HEK293 (cell line): ENCODE measurements around the gene ADAMTS12.

Experiments used
- CTCF ChIA-PET: fragments of 350-600 bp; formaldehyde crosslinking; extraction: SDS; loops from one replicate; lab custom pipeline; 2021; ENCODE audit warnings: antibody characterized with exemption; lab: Yijun Ruan, JAX
- POLR2A ChIA-PET: fragments of 300-600 bp; formaldehyde crosslinking; extraction: SDS; loops from one replicate; lab custom pipeline; 2020; ENCODE audit warnings: antibody characterized with exemption, inconsistent platforms; lab: Yijun Ruan, JAX
- H3K27ac ChIP-seq: fragments of 200-500 bp; sonication (Bioruptor generic); 2 replicates; pipeline ENCODE4 v1.5.1; 2014; ENCODE audit warnings: low read depth, low read length, control low read depth, inconsistent platforms; ENCODE audit errors: extremely low read depth
- H3K36me3 ChIP-seq, 2 experiments: fragments of 200-500 bp in 1 of 2; sonication (Bioruptor generic) in 1 of 2; 1 replicate in 1 of 2; 2 replicates in 1 of 2; pipeline ENCODE4 v1.5.1; 2014 to 2017; ENCODE audit warnings: inconsistent platforms in 2 of 2, low read length in 2 of 2; ENCODE audit not compliant: control insufficient read depth in 2 of 2, insufficient read depth in 1 of 2
- H3K4me1 ChIP-seq: fragments of 200-500 bp; sonication (Bioruptor generic); 2 replicates; pipeline ENCODE4 v1.5.1; 2014; ENCODE audit warnings: mild to moderate bottlenecking, low read length, inconsistent platforms; ENCODE audit not compliant: control insufficient read depth, insufficient read depth
- H3K4me3 ChIP-seq: 2 replicates; pipeline ENCODE4 v1.5.1; 2011; ENCODE audit warnings: low read depth, mild to moderate bottlenecking, control low read depth, low read length, moderate library complexity
- H3K9me3 ChIP-seq: fragments of 200-500 bp; sonication (Bioruptor generic); 2 replicates; pipeline ENCODE4 v1.5.1; 2014; ENCODE audit warnings: low read depth, low read length, inconsistent platforms; ENCODE audit not compliant: control insufficient read depth, insufficient read depth
- KLF8 ChIP-seq: fragments of 450-650 bp; formaldehyde crosslinking; IDR thresholded peaks from 2 replicates; pipeline ENCODE4 v1.5.1; 2016; ENCODE audit warnings: missing biosample characterization, missing genetic modification characterization
- MEIS1 ChIP-seq: sonication (generic); formaldehyde crosslinking; IDR thresholded peaks from 2 replicates; pipeline ENCODE4 v1.8.1; 2022; ENCODE audit warnings: missing genetic modification reagents, mild to moderate bottlenecking, borderline replicate concordance
- MYNN ChIP-seq: fragments of 450-650 bp; formaldehyde crosslinking; IDR thresholded peaks from 2 replicates; pipeline ENCODE4 v1.5.1; 2016; ENCODE audit warnings: missing biosample characterization, missing genetic modification characterization, borderline replicate concordance
- PRDM10 ChIP-seq: fragments of 450-650 bp; formaldehyde crosslinking; IDR thresholded peaks from 2 replicates; pipeline ENCODE4 v1.5.1; 2016; ENCODE audit warnings: missing biosample characterization, missing genetic modification characterization
- RBAK ChIP-seq: fragments of 450-650 bp; formaldehyde crosslinking; IDR thresholded peaks from 2 replicates; pipeline ENCODE4 v1.5.1; 2016; ENCODE audit warnings: missing biosample characterization, missing genetic modification characterization
- ZBTB20 ChIP-seq: fragments of 450-650 bp; formaldehyde crosslinking; IDR thresholded peaks from 2 replicates; pipeline ENCODE4 v1.5.1; 2016; ENCODE audit warnings: missing biosample characterization, missing genetic modification characterization
- ZBTB21 ChIP-seq: fragments of 450-650 bp; formaldehyde crosslinking; IDR thresholded peaks from 2 replicates; pipeline ENCODE4 v1.5.1; 2017; ENCODE audit warnings: missing biosample characterization, missing genetic modification characterization
- ZNF138 ChIP-seq: fragments of 450-650 bp; formaldehyde crosslinking; IDR thresholded peaks from 2 replicates; pipeline ENCODE4 v1.5.1; 2016; ENCODE audit warnings: missing biosample characterization, missing genetic modification characterization, borderline replicate concordance
- ZNF292 ChIP-seq: fragments of 450-650 bp; formaldehyde crosslinking; IDR thresholded peaks from 2 replicates; pipeline ENCODE4 v1.5.1; 2016; ENCODE audit warnings: low read depth, missing biosample characterization, missing genetic modification characterization, borderline replicate concordance
- ZNF416 ChIP-seq: fragments of 450-650 bp; formaldehyde crosslinking; IDR thresholded peaks from 2 replicates; pipeline ENCODE4 v1.5.1; 2016; ENCODE audit warnings: missing biosample characterization, missing genetic modification characterization
- ZNF510 ChIP-seq: fragments of 450-650 bp; formaldehyde crosslinking; IDR thresholded peaks from 2 replicates; pipeline ENCODE4 v1.5.1; 2018; ENCODE audit warnings: mild to moderate bottlenecking, missing genetic modification characterization, missing biosample characterization; ENCODE audit not compliant: insufficient replicate concordance
- ZNF580 ChIP-seq: fragments of 450-650 bp; formaldehyde crosslinking; IDR thresholded peaks from 2 replicates; pipeline ENCODE4 v1.5.1; 2016; ENCODE audit warnings: missing biosample characterization, missing genetic modification characterization
- ZNF626 ChIP-seq: fragments of 450-650 bp; sonication (Bioruptor Pico); formaldehyde crosslinking; IDR thresholded peaks from 2 replicates; pipeline ENCODE4 v1.5.1; 2018; ENCODE audit warnings: missing biosample characterization, missing genetic modification characterization, inconsistent platforms
- ZNF776 ChIP-seq: fragments of 450-650 bp; formaldehyde crosslinking; IDR thresholded peaks from 2 replicates; pipeline ENCODE4 v1.5.0; 2017; ENCODE audit warnings: missing biosample characterization, missing genetic modification characterization, borderline replicate concordance
- ZNF791 ChIP-seq: fragments of 450-650 bp; formaldehyde crosslinking; IDR thresholded peaks from 2 replicates; pipeline ENCODE4 v1.5.1; 2016; ENCODE audit warnings: missing biosample characterization, missing genetic modification characterization
- TF ChIP-seq, protein P1 (sequence below): fragments of 450-650 bp; formaldehyde crosslinking; IDR thresholded peaks from 2 replicates; pipeline ENCODE4 v1.5.1; 2016; ENCODE audit warnings: missing biosample characterization, missing genetic modification characterization, borderline replicate concordance
- TF ChIP-seq, protein P2 (sequence below): fragments of 450-650 bp; formaldehyde crosslinking; IDR thresholded peaks from 2 replicates; pipeline ENCODE4 v1.5.1; 2016; ENCODE audit warnings: missing biosample characterization, missing genetic modification characterization
- TF ChIP-seq, protein P3 (sequence below): fragments of 450-650 bp; formaldehyde crosslinking; IDR thresholded peaks from 2 replicates; pipeline ENCODE4 v1.5.1; 2016; ENCODE audit warnings: missing biosample characterization, missing genetic modification characterization

ADAMTS12 gene

GRCh38 chr5:33611877-33612276 lies 279.9 kb downstream of the ADAMTS12 start:
- POLR2A ChIA-PET: interaction anchor here (0.6 kb wide), 1 partner anchor 171 kb away, joined by 3 read pairs; no protein-coding TSS in a partner anchor
- no peaks in the 10 kb centered on the region for H3K36me3 ChIP-seq
- H3K9me3 ChIP-seq: no peaks in the 10 kb centered on the region
- CTCF ChIA-PET: interaction anchor here (0.7 kb wide), 1 partner anchor 31 kb away, joined by 3 read pairs; no protein-coding TSS in a partner anchor
- TF ChIP-seq ZNF292 (no peak), ZNF138 (tag by site-specific recombination) (no peak), MEIS1 (CRISPR knock-in tag) (no peak)
- no peaks in the 10 kb centered on the region for H3K4me1 ChIP-seq
- no peak overlapping the region for H3K27ac ChIP-seq
- no peak overlapping the region for H3K4me3 ChIP-seq

DNA sequence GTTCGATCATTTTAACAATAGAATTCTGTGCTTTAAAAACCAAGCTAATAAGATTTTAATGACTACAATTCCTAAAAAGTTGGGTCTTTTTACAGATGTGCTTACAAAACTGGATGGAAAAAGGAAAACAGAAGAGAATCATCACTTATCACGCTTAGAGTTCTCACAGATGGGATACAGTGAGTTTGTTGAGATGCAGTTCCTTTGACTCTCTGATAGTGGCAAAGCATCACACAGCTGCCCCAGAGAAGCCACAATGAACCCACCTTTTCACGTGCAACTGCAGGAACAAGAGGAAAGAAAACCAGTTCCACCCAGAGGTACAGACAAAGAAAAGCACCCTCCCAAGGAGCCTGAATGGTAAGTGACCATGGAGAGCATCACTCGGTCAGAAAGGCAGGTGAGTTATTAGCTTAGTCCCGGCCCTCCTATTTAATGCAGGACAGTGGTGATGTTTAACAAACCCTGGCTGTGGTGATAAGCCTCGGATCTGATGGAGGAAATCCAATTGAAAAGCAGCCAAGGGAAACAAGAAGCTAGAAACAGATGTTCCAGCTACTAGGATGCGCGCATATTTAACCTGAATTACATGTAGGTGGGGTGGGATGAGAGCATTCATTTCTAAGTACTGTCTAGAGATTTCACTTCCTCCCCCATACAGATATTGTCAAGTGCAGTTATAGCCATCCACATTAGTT lies 283.3 kb downstream of the ADAMTS12 start:
- no peaks in the 10 kb centered on the region for H3K9me3 ChIP-seq
- TF ChIP-seq, protein P1, sequence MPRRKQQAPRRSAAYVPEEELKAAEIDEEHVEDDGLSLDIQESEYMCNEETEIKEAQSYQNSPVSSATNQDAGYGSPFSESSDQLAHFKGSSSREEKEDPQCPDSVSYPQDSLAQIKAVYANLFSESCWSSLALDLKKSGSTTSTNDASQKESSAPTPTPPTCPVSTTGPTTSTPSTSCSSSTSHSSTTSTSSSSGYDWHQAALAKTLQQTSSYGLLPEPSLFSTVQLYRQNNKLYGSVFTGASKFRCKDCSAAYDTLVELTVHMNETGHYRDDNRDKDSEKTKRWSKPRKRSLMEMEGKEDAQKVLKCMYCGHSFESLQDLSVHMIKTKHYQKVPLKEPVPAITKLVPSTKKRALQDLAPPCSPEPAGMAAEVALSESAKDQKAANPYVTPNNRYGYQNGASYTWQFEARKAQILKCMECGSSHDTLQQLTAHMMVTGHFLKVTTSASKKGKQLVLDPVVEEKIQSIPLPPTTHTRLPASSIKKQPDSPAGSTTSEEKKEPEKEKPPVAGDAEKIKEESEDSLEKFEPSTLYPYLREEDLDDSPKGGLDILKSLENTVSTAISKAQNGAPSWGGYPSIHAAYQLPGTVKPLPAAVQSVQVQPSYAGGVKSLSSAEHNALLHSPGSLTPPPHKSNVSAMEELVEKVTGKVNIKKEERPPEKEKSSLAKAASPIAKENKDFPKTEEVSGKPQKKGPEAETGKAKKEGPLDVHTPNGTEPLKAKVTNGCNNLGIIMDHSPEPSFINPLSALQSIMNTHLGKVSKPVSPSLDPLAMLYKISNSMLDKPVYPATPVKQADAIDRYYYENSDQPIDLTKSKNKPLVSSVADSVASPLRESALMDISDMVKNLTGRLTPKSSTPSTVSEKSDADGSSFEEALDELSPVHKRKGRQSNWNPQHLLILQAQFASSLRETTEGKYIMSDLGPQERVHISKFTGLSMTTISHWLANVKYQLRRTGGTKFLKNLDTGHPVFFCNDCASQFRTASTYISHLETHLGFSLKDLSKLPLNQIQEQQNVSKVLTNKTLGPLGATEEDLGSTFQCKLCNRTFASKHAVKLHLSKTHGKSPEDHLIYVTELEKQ: no peak
- no peak for TF ChIP-seq PRDM10
- no peak for TF ChIP-seq ZNF776 (tag by site-specific recombination)
- no peak for TF ChIP-seq ZNF791
- no peak for TF ChIP-seq ZNF580 (tag by site-specific recombination)
- TF ChIP-seq, all 188 proteins: peak for 0
- Histone ChIP-seq H3K4me1 (no peaks in the 10 kb centered on the region), H3K36me3 (no peaks in the 10 kb centered on the region), H3K27ac (no peak overlapping the region), H3K4me3 (no peak overlapping the region)
- CTCF ChIA-PET: interaction anchor here (0.6 to 1.5 kb wide), 3 partner anchors 19 to 1018 kb away, joined by 4 to 8 read pairs (median 5); no protein-coding TSS in a partner anchor
- POLR2A ChIA-PET: no interaction called here

DNA sequence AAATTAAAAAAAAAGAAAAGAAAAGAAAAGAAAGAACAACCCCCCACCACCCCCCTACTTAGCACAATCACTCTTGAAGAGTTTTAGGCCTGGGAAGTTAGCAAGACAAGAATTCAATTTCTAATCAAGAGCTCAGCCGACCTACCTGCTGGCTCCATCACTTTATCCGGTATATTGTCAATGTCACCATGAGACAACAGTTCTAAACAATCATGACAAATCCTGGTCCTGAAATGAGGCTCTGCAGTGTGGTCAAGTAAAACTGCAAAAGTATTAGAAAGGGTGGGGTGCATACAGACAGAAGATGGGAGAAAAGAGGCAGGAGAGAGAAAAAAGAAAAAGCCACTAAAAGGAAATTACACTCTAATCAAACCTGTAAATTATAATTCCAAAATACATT lies 287.3 kb downstream of the ADAMTS12 start:
- no peak overlapping the region for H3K4me3 ChIP-seq
- H3K9me3 ChIP-seq: no peaks in the 10 kb centered on the region
- CTCF ChIA-PET: interaction anchor here (3.3 kb wide), 1 partner anchor 16 kb away, joined by 14 read pairs; no protein-coding TSS in a partner anchor
- POLR2A ChIA-PET: no interaction called here
- no peaks in the 10 kb centered on the region for H3K4me1 ChIP-seq
- no peaks in the 10 kb centered on the region for H3K36me3 ChIP-seq
- H3K27ac ChIP-seq: no peak overlapping the region
- no peak for TF ChIP-seq KLF8 (tag by site-specific recombination)
- TF ChIP-seq ZNF416: no peak
- TF ChIP-seq RBAK: no peak
- no peak for TF ChIP-seq MYNN (tag by site-specific recombination)
- TF ChIP-seq ZNF626 (tag by site-specific recombination): no peak
- no peak for TF ChIP-seq ZBTB21 (tag by site-specific recombination)
- no peak for TF ChIP-seq ZBTB20 (tag by site-specific recombination)
- no peak for TF ChIP-seq ZNF510 (tag by site-specific recombination)
- TF ChIP-seq, protein P2, sequence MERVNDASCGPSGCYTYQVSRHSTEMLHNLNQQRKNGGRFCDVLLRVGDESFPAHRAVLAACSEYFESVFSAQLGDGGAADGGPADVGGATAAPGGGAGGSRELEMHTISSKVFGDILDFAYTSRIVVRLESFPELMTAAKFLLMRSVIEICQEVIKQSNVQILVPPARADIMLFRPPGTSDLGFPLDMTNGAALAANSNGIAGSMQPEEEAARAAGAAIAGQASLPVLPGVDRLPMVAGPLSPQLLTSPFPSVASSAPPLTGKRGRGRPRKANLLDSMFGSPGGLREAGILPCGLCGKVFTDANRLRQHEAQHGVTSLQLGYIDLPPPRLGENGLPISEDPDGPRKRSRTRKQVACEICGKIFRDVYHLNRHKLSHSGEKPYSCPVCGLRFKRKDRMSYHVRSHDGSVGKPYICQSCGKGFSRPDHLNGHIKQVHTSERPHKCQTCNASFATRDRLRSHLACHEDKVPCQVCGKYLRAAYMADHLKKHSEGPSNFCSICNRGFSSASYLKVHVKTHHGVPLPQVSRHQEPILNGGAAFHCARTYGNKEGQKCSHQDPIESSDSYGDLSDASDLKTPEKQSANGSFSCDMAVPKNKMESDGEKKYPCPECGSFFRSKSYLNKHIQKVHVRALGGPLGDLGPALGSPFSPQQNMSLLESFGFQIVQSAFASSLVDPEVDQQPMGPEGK (tag by site-specific recombination): no peak
- TF ChIP-seq, protein P3, sequence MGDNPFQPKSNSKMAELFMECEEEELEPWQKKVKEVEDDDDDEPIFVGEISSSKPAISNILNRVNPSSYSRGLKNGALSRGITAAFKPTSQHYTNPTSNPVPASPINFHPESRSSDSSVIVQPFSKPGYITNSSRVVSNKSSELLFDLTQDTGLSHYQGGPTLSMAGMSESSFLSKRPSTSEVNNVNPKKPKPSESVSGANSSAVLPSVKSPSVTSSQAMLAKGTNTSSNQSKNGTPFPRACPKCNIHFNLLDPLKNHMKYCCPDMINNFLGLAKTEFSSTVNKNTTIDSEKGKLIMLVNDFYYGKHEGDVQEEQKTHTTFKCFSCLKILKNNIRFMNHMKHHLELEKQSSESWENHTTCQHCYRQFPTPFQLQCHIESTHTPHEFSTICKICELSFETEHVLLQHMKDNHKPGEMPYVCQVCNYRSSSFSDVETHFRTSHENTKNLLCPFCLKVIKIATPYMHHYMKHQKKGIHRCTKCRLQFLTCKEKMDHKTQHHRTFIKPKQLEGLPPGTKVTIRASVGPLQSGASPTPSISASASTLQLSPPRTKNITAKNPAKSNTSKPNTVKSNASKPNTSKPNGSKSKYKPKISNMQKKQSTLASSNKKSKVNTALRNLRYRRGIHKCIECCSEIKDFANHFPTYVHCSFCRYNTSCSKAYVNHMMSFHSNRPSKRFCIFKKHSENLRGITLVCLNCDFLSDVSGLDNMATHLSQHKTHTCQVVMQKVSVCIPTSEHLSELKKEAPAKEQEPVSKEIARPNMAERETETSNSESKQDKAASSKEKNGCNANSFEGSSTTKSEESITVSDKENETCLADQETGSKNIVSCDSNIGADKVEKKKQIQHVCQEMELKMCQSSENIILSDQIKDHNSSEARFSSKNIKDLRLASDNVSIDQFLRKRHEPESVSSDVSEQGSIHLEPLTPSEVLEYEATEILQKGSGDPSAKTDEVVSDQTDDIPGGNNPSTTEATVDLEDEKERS: no peak
